T-helper 9 cell (primary cell): ENCODE data around the gene ATP9B.
A peak's percentile ranks its signal among the peaks of the same experiment; 100 is the strongest.

Experiments used
- DNase-seq: peaks from one replicate; pipeline ENCODE4 v3.0.0-alpha.2; 2020
- total RNA-seq, 2 donors: gene quantifications; one replicate each; lab custom pipeline; 2026; lab: John Stamatoyannopoulos, UW

Gene ATP9B
- total RNA-seq: 58.4 to 77.9 reads per million in 2 donors

GRCh38 chr18:79068937-79069716 is at the start of gene ATP9B:
TSS of gene ATP9B (plus strand) at chr18:79069394. CDS start at chr18:79069411, 17 bp downstream.
- peak; percentile 99 for DNase-seq

- DNase-seq: no peak
Measured at GRCh38 chr18:79019881-79020280, 49.3 kb upstream of the ATP9B start.

- DNase-seq: no peak
Measured at GRCh38 chr18:79022603-79023002, 46.6 kb upstream of the ATP9B start.

- no peak for DNase-seq
Measured at GRCh38 chr18:79026491-79026890, 42.7 kb upstream of the ATP9B start.

GRCh38 chr18:79030680-79031079 is 38.5 kb upstream of the ATP9B start:
- no peak for DNase-seq

- DNase-seq: no peak
Measured at GRCh38 chr18:79042276-79042675, 26.9 kb upstream of the ATP9B start.

GRCh38 chr18:79043288-79043687 is 25.9 kb upstream of the ATP9B start:
- no peak for DNase-seq

- DNase-seq: no peak
Measured at GRCh38 chr18:79046522-79046921, 22.7 kb upstream of the ATP9B start.

- DNase-seq: no peak
Measured at GRCh38 chr18:79047556-79048244, 21.5 kb upstream of the ATP9B start.

- DNase-seq: no peak
Measured at GRCh38 chr18:79048245-79048632, 21.0 kb upstream of the ATP9B start.

- no peak for DNase-seq
Measured at GRCh38 chr18:79049506-79049905, 19.7 kb upstream of the ATP9B start.

- no peak for DNase-seq
Measured at GRCh38 chr18:79050005-79050404, 19.2 kb upstream of the ATP9B start.

GRCh38 chr18:79056827-79057367 is 12.3 kb upstream of the ATP9B start:
- DNase-seq: no peak

- DNase-seq: no peak
Measured at GRCh38 chr18:79058007-79058406, 11.2 kb upstream of the ATP9B start.

GRCh38 chr18:79062806-79063205 is 6.4 kb upstream of the ATP9B start:
- DNase-seq: no peak

GRCh38 chr18:79064228-79064627 is 5.0 kb upstream of the ATP9B start:
- no peak for DNase-seq

- DNase-seq: no peak
Measured at GRCh38 chr18:79065802-79066201, 3.4 kb upstream of the ATP9B start.

- DNase-seq: no peak
Measured at GRCh38 chr18:79067611-79068010, 1.6 kb upstream of the ATP9B start.

GRCh38 chr18:79068341-79068936 is 755 bp upstream of the ATP9B start:
- DNase-seq: no peak

GRCh38 chr18:79069717-79070151 is 540 bp downstream of the ATP9B start:
- no peak for DNase-seq

- no peak for DNase-seq
Measured at GRCh38 chr18:79070486-79070885, 1.3 kb downstream of the ATP9B start.

GRCh38 chr18:79071037-79071436 is 1.8 kb downstream of the ATP9B start:
- DNase-seq: no peak

GRCh38 chr18:79071503-79072210 is 2.5 kb downstream of the ATP9B start:
- DNase-seq: no peak
